ENCODE data around the gene ARHGAP24.
"Not testable (repeated sequence)": the region's sequence is repeated elsewhere in the genome, so short reads cannot be mapped to it uniquely, and the experiment has no call there.

Gene ARHGAP24

GRCh38 chr4:85499573-85499972 is 24.6 kb downstream of the ARHGAP24 start:
- no peak for DNase-seq (ENCODE audit: low read depth, low spot score)
- POLR2A ChIA-PET: no interaction called here
- CTCF ChIA-PET: interaction anchor here (1.4 to 1.8 kb wide), 2 partner anchors 248 kb away, joined by 3 to 4 read pairs; no protein-coding TSS in a partner anchor
- no peak for TF ChIP-seq CTCF (IDR thresholded peaks at IDR 0.05; ENCODE audit: insufficient read depth, low read length, missing control alignments)
- H3K4me3 ChIP-seq (ENCODE audit: low read depth, low read length): no peak overlapping the region

GRCh38 chr4:85500110-85500867 is 25.3 kb downstream of the ARHGAP24 start:
- TF ChIP-seq CTCF (IDR thresholded peaks at IDR 0.05; ENCODE audit: insufficient read depth, low read length, missing control alignments): no peak
- H3K4me3 ChIP-seq (ENCODE audit: low read depth, low read length): no peak overlapping the region
- CTCF ChIA-PET: interaction anchor here (1.4 kb wide), 1 partner anchor 247 kb away, joined by 3 read pairs; no protein-coding TSS in a partner anchor
- POLR2A ChIA-PET: no interaction called here
- DNase-seq (ENCODE audit: low read depth, low spot score): no peak

GRCh38 chr4:85501145-85501544 is 26.2 kb downstream of the ARHGAP24 start:
- DNase-seq (ENCODE audit: low read depth, low spot score); H3K4me3 ChIP-seq (ENCODE audit: low read depth, low read length); POLR2A ChIA-PET: not testable (repeated sequence)
- CTCF ChIA-PET: interaction anchor here (1.2 to 1.4 kb wide), 2 partner anchors 143 to 246 kb away, joined by 3 read pairs; no protein-coding TSS in a partner anchor

GRCh38 chr4:85508654-85509053 is 33.7 kb downstream of the ARHGAP24 start:
- H3K4me3 ChIP-seq (ENCODE audit: low read depth, low read length): no peak overlapping the region
- no peak for TF ChIP-seq CTCF (IDR thresholded peaks at IDR 0.05; ENCODE audit: insufficient read depth, low read length, missing control alignments)
- POLR2A ChIA-PET: no interaction called here
- DNase-seq (ENCODE audit: low read depth, low spot score): no peak
- CTCF ChIA-PET: no interaction called here

- ChIA-PET POLR2A (no interaction called here), CTCF (no interaction called here)
- TF ChIP-seq CTCF (IDR thresholded peaks at IDR 0.05; ENCODE audit: insufficient read depth, low read length, missing control alignments): no peak
- no peak overlapping the region for H3K4me3 ChIP-seq (ENCODE audit: low read depth, low read length)
- DNase-seq (ENCODE audit: low read depth, low spot score): no peak
Observed at GRCh38 chr4:85509882-85510631, 35.1 kb downstream of the ARHGAP24 start.

GRCh38 chr4:85510632-85510984 is 35.7 kb downstream of the ARHGAP24 start:
- POLR2A ChIA-PET: no interaction called here

More at GRCh38 chr4:85510632-85510984, 35.7 kb downstream of the ARHGAP24 start:
- DNase-seq (ENCODE audit: low read depth, low spot score): no peak
- TF ChIP-seq CTCF (IDR thresholded peaks at IDR 0.05; ENCODE audit: insufficient read depth, low read length, missing control alignments): no peak
- no peak overlapping the region for H3K4me3 ChIP-seq (ENCODE audit: low read depth, low read length)
- CTCF ChIA-PET: interaction anchor here (1.1 kb wide), 1 partner anchor 237 kb away, joined by 3 read pairs; no protein-coding TSS in a partner anchor

All from AG04449 (cell line).